ENCODE results near the gene MAGI2. TPM values are rescaled to one million over a fixed set of nuclear protein-coding genes. Genes with fewer than 3 reads are reported as not detected.

The MAGI2 gene
- polyA plus RNA-seq, 3 donors = 0.03 to 0.11 TPM; not detected in 1

DNA sequence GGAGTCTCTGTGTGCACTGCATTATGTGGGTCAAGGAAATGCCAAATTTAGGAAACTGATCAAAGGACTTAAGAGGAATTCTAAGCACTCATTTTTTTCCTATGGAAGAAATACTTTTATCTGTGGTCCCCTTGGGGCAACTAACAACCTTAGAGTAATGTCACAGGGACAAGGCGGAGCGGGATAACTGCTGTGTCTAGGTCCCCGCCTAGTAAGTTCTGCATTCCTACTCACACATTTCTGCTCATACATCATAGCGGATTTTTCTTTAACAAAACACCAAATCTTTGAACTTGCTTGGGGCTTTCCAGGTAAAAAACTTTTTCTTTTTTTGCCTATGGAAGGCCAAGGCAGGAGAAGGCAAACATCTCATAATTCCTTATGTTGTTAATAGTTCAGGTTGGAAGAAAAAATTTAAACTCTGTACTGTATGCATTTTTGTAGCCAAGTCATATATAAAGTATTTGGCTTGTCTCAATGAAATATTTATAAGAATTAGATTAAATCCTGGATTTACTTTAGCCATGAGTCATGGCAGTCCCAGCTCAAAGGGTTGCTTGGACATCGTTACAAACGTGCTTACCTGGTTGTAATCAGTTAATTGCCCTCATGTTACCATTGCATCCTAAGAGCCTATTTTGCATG is 1369.9 kb downstream of the MAGI2 start:
- no peaks in the 10 kb centered on the region for H3K4me1 ChIP-seq (ENCODE audit: control insufficient read depth in 1 of 2, insufficient read depth in 2 of 2, low read length in 2 of 2)
- no peaks in the 10 kb centered on the region for H3K4me1 Mint-ChIP-seq

DNA sequence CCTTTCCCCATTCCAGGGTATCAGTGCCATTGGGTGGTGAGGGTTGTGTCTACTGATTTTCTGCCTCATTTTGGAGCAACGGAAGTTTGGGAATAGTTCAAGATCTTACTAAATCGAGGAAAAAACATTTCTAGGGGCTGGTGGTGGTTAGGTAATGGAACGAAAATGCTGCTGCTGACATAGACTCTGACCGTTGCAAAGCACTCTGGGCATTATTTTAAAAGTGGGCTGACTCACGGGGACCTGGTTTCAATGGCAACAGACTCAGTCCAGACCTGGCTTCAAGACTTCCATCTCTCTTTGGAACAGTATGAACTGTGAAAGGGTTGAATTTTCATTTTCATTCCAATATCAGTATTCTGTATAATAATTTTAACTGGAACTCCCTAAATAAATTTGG is 1370.9 kb downstream of the MAGI2 start:
- Histone ChIP-seq H2AFZ (ENCODE audit: insufficient read depth, low read depth, low read length, poor library complexity, severe bottlenecking) (no peak overlapping the region), H4K20me1 (ENCODE audit: insufficient read depth, low read length) (no peaks in the 10 kb centered on the region), H3K27ac (ENCODE audit: low read depth in 1 of 2, low read length in 2 of 2) (no peak overlapping the region), H3K27me3 (ENCODE audit: control insufficient read depth in 2 of 2, insufficient read depth in 2 of 2, low read length in 2 of 2) (no peaks in the 10 kb centered on the region), H3K79me2 (ENCODE audit: insufficient read depth, low read length) (no peaks in the 10 kb centered on the region), H3K4me3 (replicated peaks in 1 of 3; ENCODE audit: low read depth in 2 of 3, low read length in 3 of 3) (no peak overlapping the region), H3K9ac (ENCODE audit: insufficient read depth, low read length, poor library complexity, severe bottlenecking) (no peak overlapping the region), H3K9me3 (replicated peaks in 1 of 2; ENCODE audit: control insufficient read depth in 1 of 2, insufficient read depth in 1 of 2, low read length in 2 of 2) (no peaks in the 10 kb centered on the region), H3K4me2 (replicated peaks; ENCODE audit: extremely low read depth, low read length, poor library complexity, severe bottlenecking) (no peak overlapping the region), H3K4me1 (ENCODE audit: control insufficient read depth in 1 of 2, insufficient read depth in 2 of 2, low read length in 2 of 2) (no peaks in the 10 kb centered on the region), H3K36me3 (replicated peaks in 1 of 2; ENCODE audit: control insufficient read depth in 1 of 2, insufficient read depth in 2 of 2, low read length in 2 of 2) (no peaks in the 10 kb centered on the region)
- intact Hi-C loops (cut with micrococcal nuclease) = no loop called here
- H3K4me1 Mint-ChIP-seq = no peaks in the 10 kb centered on the region
- peaks cover 0 to 1% (median 0%) of the 10 kb centered on the region in 7 donors for H3K9me3 Mint-ChIP-seq
- no peak for DNase-seq
- WGBS (ENCODE audit: insufficient coverage) = 93% methylated on average over 5 of the region's 5 CpGs
- H3K27me3 Mint-ChIP-seq (ENCODE audit: low read depth in 3 of 3) = peaks cover 0 to 6% (median 1%) of the 10 kb centered on the region in 3 donors
- H3K36me3 Mint-ChIP-seq = no peaks in the 10 kb centered on the region
- H3K4me3 Mint-ChIP-seq = no peak overlapping the region
- TF ChIP-seq, protein P1, sequence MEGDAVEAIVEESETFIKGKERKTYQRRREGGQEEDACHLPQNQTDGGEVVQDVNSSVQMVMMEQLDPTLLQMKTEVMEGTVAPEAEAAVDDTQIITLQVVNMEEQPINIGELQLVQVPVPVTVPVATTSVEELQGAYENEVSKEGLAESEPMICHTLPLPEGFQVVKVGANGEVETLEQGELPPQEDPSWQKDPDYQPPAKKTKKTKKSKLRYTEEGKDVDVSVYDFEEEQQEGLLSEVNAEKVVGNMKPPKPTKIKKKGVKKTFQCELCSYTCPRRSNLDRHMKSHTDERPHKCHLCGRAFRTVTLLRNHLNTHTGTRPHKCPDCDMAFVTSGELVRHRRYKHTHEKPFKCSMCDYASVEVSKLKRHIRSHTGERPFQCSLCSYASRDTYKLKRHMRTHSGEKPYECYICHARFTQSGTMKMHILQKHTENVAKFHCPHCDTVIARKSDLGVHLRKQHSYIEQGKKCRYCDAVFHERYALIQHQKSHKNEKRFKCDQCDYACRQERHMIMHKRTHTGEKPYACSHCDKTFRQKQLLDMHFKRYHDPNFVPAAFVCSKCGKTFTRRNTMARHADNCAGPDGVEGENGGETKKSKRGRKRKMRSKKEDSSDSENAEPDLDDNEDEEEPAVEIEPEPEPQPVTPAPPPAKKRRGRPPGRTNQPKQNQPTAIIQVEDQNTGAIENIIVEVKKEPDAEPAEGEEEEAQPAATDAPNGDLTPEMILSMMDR (IDR thresholded peaks at IDR 0.05) = no peak
- H3K27ac Mint-ChIP-seq = no peak overlapping the region

More for the DNA sequence above, 1369.9 kb downstream of the MAGI2 start:
- peaks cover 0 to 1% (median 0%) of the 10 kb centered on the region in 7 donors for H3K9me3 Mint-ChIP-seq
- TF ChIP-seq, protein P1 (IDR thresholded peaks at IDR 0.05) = no peak
- H3K79me2 ChIP-seq (ENCODE audit: insufficient read depth, low read length) = no peaks in the 10 kb centered on the region
- no peak overlapping the region for H2AFZ ChIP-seq (ENCODE audit: insufficient read depth, low read depth, low read length, poor library complexity, severe bottlenecking)
- H3K27me3 Mint-ChIP-seq (ENCODE audit: low read depth in 3 of 3) = peaks cover 0 to 6% (median 1%) of the 10 kb centered on the region in 3 donors
- H3K36me3 ChIP-seq (replicated peaks in 1 of 2; ENCODE audit: control insufficient read depth in 1 of 2, insufficient read depth in 2 of 2, low read length in 2 of 2) = no peaks in the 10 kb centered on the region
- no peak overlapping the region for H3K4me2 ChIP-seq (replicated peaks; ENCODE audit: extremely low read depth, low read length, poor library complexity, severe bottlenecking)
- no peaks in the 10 kb centered on the region for H4K20me1 ChIP-seq (ENCODE audit: insufficient read depth, low read length)
- H3K36me3 Mint-ChIP-seq = no peaks in the 10 kb centered on the region
- DNase-seq = no peak
- no peak overlapping the region for H3K4me3 Mint-ChIP-seq
- no peak overlapping the region for H3K4me3 ChIP-seq (replicated peaks in 1 of 3; ENCODE audit: low read depth in 2 of 3, low read length in 3 of 3)
- no peak overlapping the region for H3K9ac ChIP-seq (ENCODE audit: insufficient read depth, low read length, poor library complexity, severe bottlenecking)
- H3K27ac ChIP-seq (ENCODE audit: low read depth in 1 of 2, low read length in 2 of 2) = no peak overlapping the region
- 100% methylated on average over 2 of the region's 6 CpGs for WGBS (ENCODE audit: insufficient coverage)
- H3K27ac Mint-ChIP-seq = no peak overlapping the region
- H3K9me3 ChIP-seq (replicated peaks in 1 of 2; ENCODE audit: control insufficient read depth in 1 of 2, insufficient read depth in 1 of 2, low read length in 2 of 2) = no peaks in the 10 kb centered on the region
- no peaks in the 10 kb centered on the region for H3K27me3 ChIP-seq (ENCODE audit: control insufficient read depth in 2 of 2, insufficient read depth in 2 of 2, low read length in 2 of 2)
- intact Hi-C loops (cut with micrococcal nuclease) = no loop called here

Measured in CD14-positive monocyte (primary cell).